OCI-LY1 (cell line): ENCODE results near the gene MLXIP.

Source experiments
- EZH2 ChIP-seq: fragments of 200-600 bp; sonication (generic), shearing (Covaris generic); IDR thresholded peaks from 2 replicates; pipeline ENCODE4 v1.8.0; 2017; ENCODE audit warnings: borderline replicate concordance, mixed run types, mild to moderate bottlenecking, antibody characterized with exemption, low read length, moderate library complexity, mixed read lengths
- TF ChIP-seq, protein P1 (sequence below): fragments of 200-600 bp; sonication (generic), shearing (Covaris generic); IDR thresholded peaks from 2 replicates; pipeline ENCODE4 v1.5.1; 2017; ENCODE audit warnings: mild to moderate bottlenecking, antibody characterized with exemption, low read length, moderate library complexity, mixed read lengths

DNA sequence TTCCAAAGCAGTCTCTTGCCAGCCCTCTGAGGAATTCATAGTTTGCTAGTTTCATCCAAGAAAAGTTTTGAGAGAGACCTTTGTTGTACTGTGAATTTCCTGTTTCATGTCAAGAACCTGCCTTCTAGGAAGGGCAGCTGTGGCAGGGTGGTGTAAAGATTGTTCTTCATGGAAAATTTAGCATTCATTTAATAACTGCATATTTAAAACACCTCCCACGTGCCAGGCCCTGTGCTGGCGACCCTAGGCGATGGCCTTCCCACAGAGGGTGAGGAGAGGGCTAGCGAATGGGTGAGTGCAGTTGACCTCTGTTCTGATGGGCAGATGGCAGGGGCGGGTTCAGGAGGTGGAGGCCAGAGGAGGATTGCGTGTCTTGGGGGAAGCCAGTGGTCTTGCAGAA lies 43.2 kb downstream of the MLXIP start:
- TF ChIP-seq, protein P1, sequence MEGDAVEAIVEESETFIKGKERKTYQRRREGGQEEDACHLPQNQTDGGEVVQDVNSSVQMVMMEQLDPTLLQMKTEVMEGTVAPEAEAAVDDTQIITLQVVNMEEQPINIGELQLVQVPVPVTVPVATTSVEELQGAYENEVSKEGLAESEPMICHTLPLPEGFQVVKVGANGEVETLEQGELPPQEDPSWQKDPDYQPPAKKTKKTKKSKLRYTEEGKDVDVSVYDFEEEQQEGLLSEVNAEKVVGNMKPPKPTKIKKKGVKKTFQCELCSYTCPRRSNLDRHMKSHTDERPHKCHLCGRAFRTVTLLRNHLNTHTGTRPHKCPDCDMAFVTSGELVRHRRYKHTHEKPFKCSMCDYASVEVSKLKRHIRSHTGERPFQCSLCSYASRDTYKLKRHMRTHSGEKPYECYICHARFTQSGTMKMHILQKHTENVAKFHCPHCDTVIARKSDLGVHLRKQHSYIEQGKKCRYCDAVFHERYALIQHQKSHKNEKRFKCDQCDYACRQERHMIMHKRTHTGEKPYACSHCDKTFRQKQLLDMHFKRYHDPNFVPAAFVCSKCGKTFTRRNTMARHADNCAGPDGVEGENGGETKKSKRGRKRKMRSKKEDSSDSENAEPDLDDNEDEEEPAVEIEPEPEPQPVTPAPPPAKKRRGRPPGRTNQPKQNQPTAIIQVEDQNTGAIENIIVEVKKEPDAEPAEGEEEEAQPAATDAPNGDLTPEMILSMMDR = no peak
- TF ChIP-seq EZH2 = no peak
